Liver (tissue), 3 donors: ENCODE results near the gene CFI.

ENCODE experiments used
- CTCF ChIP-seq: fragments of 150-350 bp; IDR thresholded peaks from 2 replicates; pipeline ENCODE4 v1.5.1; 2017; ENCODE audit warnings: improper control_type of control experiment, low read depth, low read length; ENCODE audit not compliant: missing input control
- JUND ChIP-seq, 2 donors: IDR thresholded peaks; 2 replicates each; pipeline ENCODE4 v1.6.1; 2016; ENCODE audit warnings: antibody characterized with exemption in 2 of 2
- MAX ChIP-seq: IDR thresholded peaks from 2 replicates; pipeline ENCODE4 v1.6.1; 2016; ENCODE audit warnings: antibody characterized with exemption
- NR2F2 ChIP-seq: IDR thresholded peaks from 2 replicates; pipeline ENCODE4 v1.6.1; 2016; ENCODE audit warnings: antibody characterized with exemption
- REST ChIP-seq: IDR thresholded peaks from 2 replicates; pipeline ENCODE4 v1.6.1; 2016; ENCODE audit warnings: antibody characterized with exemption, mild to moderate bottlenecking
- RXRA ChIP-seq, 2 donors: IDR thresholded peaks; 2 replicates each; pipeline ENCODE4 v1.6.1; 2017 to 2018; ENCODE audit warnings: antibody characterized with exemption in 2 of 2, mild to moderate bottlenecking in 1 of 2
- donor health status: healthy.
- donor health status: healthy.

GRCh38 chr4:109745830-109746229 is 56.0 kb downstream of the CFI start:
- no peak for TF ChIP-seq NR2F2
- TF ChIP-seq CTCF = no peak
- TF ChIP-seq REST = no peak
- no peak for TF ChIP-seq RXRA (IDR thresholded peaks at IDR 0.05)
- TF ChIP-seq MAX = no peak
- no peak for TF ChIP-seq JUND (IDR thresholded peaks at IDR 0.05)
